Vagina (tissue), 2 donors: ENCODE data around the gene NPY5R.

Experiments used
- CTCF ChIP-seq, 3 experiments: fragments of 450-650 bp in 2 of 3; fragments of 200-600 bp in 1 of 3; sonication (generic) in 1 of 3; IDR thresholded peaks; one replicate each; pipeline ENCODE4 v1.5.1; 2017 to 2019; ENCODE audit warnings: antibody characterized with exemption in 3 of 3, mild to moderate bottlenecking in 2 of 3, moderate library complexity in 2 of 3
- POLR2A ChIP-seq, 2 donors: fragments of 450-650 bp; IDR thresholded peaks; one replicate each; pipeline ENCODE4 v1.6.1; 2017; ENCODE audit warnings: antibody characterized with exemption in 2 of 2, mild to moderate bottlenecking in 2 of 2, moderate library complexity in 2 of 2
- POLR2AphosphoS5 ChIP-seq, 2 donors: sonication (generic); formaldehyde crosslinking; IDR thresholded peaks; one replicate each; pipeline ENCODE4 v1.9.0; 2017; ENCODE audit warnings: antibody characterized with exemption in 2 of 2, mild to moderate bottlenecking in 2 of 2, low read depth in 1 of 2; ENCODE audit not compliant: insufficient read depth in 1 of 2

DNA sequence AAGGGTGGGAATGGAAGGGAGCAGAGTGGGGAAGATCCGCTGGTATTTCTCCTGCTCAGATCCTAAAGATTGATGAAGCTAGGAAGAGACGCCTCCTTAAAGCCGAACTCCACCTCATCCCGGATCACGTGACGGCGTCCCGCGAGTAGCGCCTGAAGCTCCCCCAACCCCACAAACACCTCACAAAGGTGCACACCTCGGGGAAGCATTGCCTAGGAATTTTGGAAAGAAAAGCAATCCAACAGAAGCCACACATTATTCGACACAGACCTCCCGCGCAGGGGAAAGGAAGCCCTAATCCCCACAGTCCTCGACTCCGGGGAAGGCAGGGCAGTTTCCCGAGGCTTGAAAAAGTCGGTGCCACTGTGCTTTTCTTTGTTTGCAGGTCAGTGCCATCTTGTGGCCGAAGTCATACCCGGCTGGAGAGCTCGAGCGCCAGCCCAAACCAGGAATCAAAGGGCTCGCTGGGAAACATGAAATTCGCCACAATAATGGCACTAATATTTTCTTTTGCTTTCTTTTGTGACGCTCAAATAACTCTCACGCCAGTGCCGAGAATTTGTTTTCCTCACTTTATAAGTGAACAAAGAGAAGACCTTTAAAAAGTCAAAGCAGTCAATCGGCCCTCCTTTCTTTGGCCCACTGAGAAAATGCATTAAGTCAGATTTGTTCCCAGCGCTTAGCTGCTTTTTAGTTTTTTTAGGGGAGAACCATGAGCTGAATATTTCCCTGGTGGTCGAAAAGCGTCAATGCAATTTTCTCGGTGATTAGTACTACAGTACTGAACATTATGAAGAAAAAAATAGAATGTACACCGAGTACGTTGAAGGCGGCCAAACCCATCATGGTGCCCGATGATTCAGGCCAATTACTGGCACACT, 10.9 kb upstream of the NPY5R start, which contains the start of gene NPY1R:
- TF ChIP-seq POLR2AphosphoS5 (IDR thresholded peaks at IDR 0.05; ENCODE audit: insufficient read depth in 1 of 2, low read depth in 1 of 2): no peak
- TF ChIP-seq CTCF (IDR thresholded peaks at IDR 0.05): peak in 1 of 3 experiments; percentile 63
- TF ChIP-seq POLR2A (IDR thresholded peaks at IDR 0.05): no peak
